ENCODE measurements around the gene TOMM70. TPM values are rescaled to one million over a fixed set of nuclear protein-coding genes. Genes with fewer than 3 reads are reported as not detected.

Gene TOMM70
- total and polyA plus RNA-seq, 2 donors (not counting 3 experiments of a cell fraction or from before 2014, with no cell fraction given) = 7.6 to 32.3 TPM

GRCh38 chr3:100440895-100441294 lies 40.0 kb upstream of the TOMM70 start:
- CTCF ChIA-PET = interaction anchor here (1.2 to 1.3 kb wide), 3 partner anchors 9 to 22 kb away, joined by 3 read pairs; no protein-coding TSS in a partner anchor
- Histone ChIP-seq H2AFZ (ENCODE audit: low read depth, low read length) (no peak overlapping the region), H4K20me1 (replicated peaks; ENCODE audit: control insufficient read depth, extremely low read depth, insufficient read depth, low read length) (no peaks in the 10 kb centered on the region), H3K27me3 (ENCODE audit: control insufficient read depth in 2 of 2, insufficient read depth in 2 of 2, low read length in 2 of 2) (no peaks in the 10 kb centered on the region), H3K9me3 (replicated peaks; ENCODE audit: control insufficient read depth, insufficient read depth, low read length) (no peaks in the 10 kb centered on the region), H3K9me1 (replicated peaks; ENCODE audit: control insufficient read depth, extremely low read depth, insufficient read depth, low read length) (no peaks in the 10 kb centered on the region), H3K4me2 (ENCODE audit: insufficient read depth, low read length) (no peak overlapping the region), H3K36me3 (ENCODE audit: control insufficient read depth in 2 of 2, extremely low read depth in 1 of 2, insufficient read depth in 2 of 2, low read length in 2 of 2) (no peaks in the 10 kb centered on the region), H3K9ac (replicated peaks; ENCODE audit: extremely low read depth, insufficient read depth, low read length) (no peak overlapping the region), H3K79me2 (ENCODE audit: control insufficient read depth, insufficient read depth, low read length) (no peaks in the 10 kb centered on the region), H3K4me3 (replicated peaks in 1 of 3; ENCODE audit: insufficient read depth in 1 of 3, low read depth in 1 of 3, low read length in 3 of 3) (no peak overlapping the region), H3K27ac (ENCODE audit: insufficient read depth, low read depth, low read length) (no peak overlapping the region), H3K4me1 (ENCODE audit: control insufficient read depth, extremely low read depth, insufficient read depth, low read length) (no peaks in the 10 kb centered on the region)
- intact Hi-C loops (cut with micrococcal nuclease) = no loop called here
- BruUV-seq (replicated peaks) = no TSS peak
- TF ChIP-seq GATA2 (IDR thresholded peaks at IDR 0.05; ENCODE audit: insufficient read depth, insufficient read length, low read depth, low read length) (no peak), EZH2 (IDR thresholded peaks at IDR 0.05; ENCODE audit: borderline replicate concordance, low read depth, low read length, severe bottlenecking) (no peak), JUN (IDR thresholded peaks at IDR 0.05; ENCODE audit: borderline replicate concordance, insufficient read depth, insufficient read length, low read depth) (no peak), MYC (IDR thresholded peaks at IDR 0.05; ENCODE audit: low read depth, low read length) (no peak), CTCF (IDR thresholded peaks at IDR 0.05; ENCODE audit: extremely low read depth in 1 of 2, insufficient read depth in 1 of 2, low read depth in 1 of 2, low read length in 2 of 2) (no peak), MAX (IDR thresholded peaks at IDR 0.05; ENCODE audit: insufficient read depth, insufficient read length) (no peak), POLR2A (IDR thresholded peaks at IDR 0.05; ENCODE audit: low read depth, low read length) (no peak), POLR2AphosphoS5 (IDR thresholded peaks at IDR 0.05; ENCODE audit: insufficient read depth, low read depth, low read length) (no peak), FOS (IDR thresholded peaks at IDR 0.05; ENCODE audit: borderline replicate concordance, insufficient read depth, low read length) (no peak)
- no peak for FAIRE-seq
- no peak for DNase-seq (ENCODE audit: low read depth, low spot score)
- dilution Hi-C loops (cut with MboI; ENCODE audit: extremely low pct_ligation_motif_present, low sequenced_read_pairs) = no loop called here
- POLR2A ChIA-PET = no interaction called here

All from endothelial cell of umbilical vein (primary cell).